Thymus (tissue), 11 donors: ENCODE data around the gene CCDC138. TPM values are rescaled to one million over a fixed set of nuclear protein-coding genes. Genes with fewer than 3 reads are reported as not detected.

Experiments used
- DNase-seq, 9 donors: peaks; one replicate each; pipeline ENCODE4 v3.0.0-alpha.2; 2013; ENCODE audit warnings: low spot score in 9 of 9, low read depth in 6 of 9, missing footprints in 1 of 9
- H3K27ac ChIP-seq, 2 donors: one replicate each; pipeline ENCODE4 v1.5.1; 2013; ENCODE audit warnings: control low read depth in 1 of 2, low read depth in 1 of 2, low read length in 1 of 2, mild to moderate bottlenecking in 1 of 2, moderate library complexity in 1 of 2
- H3K27me3 ChIP-seq, 2 donors: one replicate each; pipeline ENCODE4 v1.5.1; 2013; ENCODE audit warnings: low read length in 1 of 2; ENCODE audit not compliant: control insufficient read depth in 2 of 2, insufficient read depth in 1 of 2
- H3K36me3 ChIP-seq, 2 donors: one replicate each; pipeline ENCODE4 v1.5.1; 2013; ENCODE audit warnings: low read length in 1 of 2, mild to moderate bottlenecking in 1 of 2, moderate library complexity in 1 of 2; ENCODE audit not compliant: control insufficient read depth in 2 of 2, insufficient read depth in 2 of 2
- H3K4me1 ChIP-seq, 2 donors: one replicate each; pipeline ENCODE4 v1.5.1; 2013; ENCODE audit warnings: low read length in 2 of 2; ENCODE audit not compliant: control insufficient read depth in 2 of 2, insufficient read depth in 2 of 2
- H3K4me3 ChIP-seq, 2 donors: one replicate each; pipeline ENCODE4 v1.5.1; 2013; ENCODE audit warnings: low read length in 2 of 2, control low read depth in 1 of 2, mild to moderate bottlenecking in 1 of 2
- H3K9me3 ChIP-seq, 2 donors: one replicate each; pipeline ENCODE4 v1.5.1; 2013; ENCODE audit warnings: low read length in 1 of 2, mild to moderate bottlenecking in 1 of 2; ENCODE audit not compliant: control insufficient read depth in 2 of 2, insufficient read depth in 1 of 2
- WGBS: extraction: QIAGEN DNeasy Blood & Tissue Kit; methylation state at CpG from one replicate; pipeline ENCODE4 v1.1.7; 2013; 5-methylcytosine and 5-hydroxymethylcytosine counted together
- polyA plus RNA-seq: library from polyadenylated mRNA; stranded (reverse); fragments of 200-250 nt; gene quantifications from one replicate; pipeline ENCODE4 v1.2.3, GENCODE V29; 2013
- total RNA-seq: library from RNA; stranded (reverse); fragments of 120-200 nt; gene quantifications from one replicate; pipeline ENCODE4 v1.2.4, GENCODE V29; 2013
- donor health status: healthy.

Gene CCDC138
- total and polyA plus RNA-seq, 2 donors = 4.4 to 19.9 TPM

GRCh38 chr2:108917526-108917925, 131.0 kb downstream of the CCDC138 start:
- Histone ChIP-seq H3K4me1 (peaks cover 2 to 17% of the 10 kb centered on the region in 2 donors), H3K4me3 (no peak overlapping the region), H3K36me3 (no peaks in the 10 kb centered on the region), H3K27ac (no peak overlapping the region), H3K27me3 (peaks cover 0 to 2% of the 10 kb centered on the region in 2 donors), H3K9me3 (peaks cover 1 to 6% of the 10 kb centered on the region in 2 donors)
- DNase-seq = no peak
- WGBS = 95% methylated on average over 5 of the region's 5 CpGs

- no peaks in the 10 kb centered on the region for H3K36me3 ChIP-seq
- H3K27ac ChIP-seq = no peak overlapping the region
- peaks cover 2 to 17% of the 10 kb centered on the region in 2 donors for H3K4me1 ChIP-seq
- 98% methylated on average over 15 of the region's 15 CpGs for WGBS
- no peak for DNase-seq
- peaks cover 0 to 2% of the 10 kb centered on the region in 2 donors for H3K27me3 ChIP-seq
- peaks cover 1 to 6% of the 10 kb centered on the region in 2 donors for H3K9me3 ChIP-seq
- H3K4me3 ChIP-seq = no peak overlapping the region
These were observed 131.7 kb downstream of the CCDC138 start for GRCh38 chr2:108918156-108918874.

- Histone ChIP-seq H3K4me3 (no peak overlapping the region), H3K36me3 (no peaks in the 10 kb centered on the region), H3K9me3 (peaks cover 1 to 6% of the 10 kb centered on the region in 2 donors), H3K4me1 (peaks cover 2 to 17% of the 10 kb centered on the region in 2 donors), H3K27ac (no peak overlapping the region), H3K27me3 (peaks cover 0 to 2% of the 10 kb centered on the region in 2 donors)
- 98% methylated on average over 14 of the region's 14 CpGs for WGBS
- DNase-seq = no peak
These were observed 132.4 kb downstream of the CCDC138 start for GRCh38 chr2:108918941-108919341.

GRCh38 chr2:108919571-108920373, 133.2 kb downstream of the CCDC138 start:
- no peak overlapping the region for H3K27ac ChIP-seq
- H3K27me3 ChIP-seq = peaks cover 0 to 2% of the 10 kb centered on the region in 2 donors
- no peak for DNase-seq
- no peaks in the 10 kb centered on the region for H3K36me3 ChIP-seq
- peaks cover 1 to 6% of the 10 kb centered on the region in 2 donors for H3K9me3 ChIP-seq
- WGBS = 97% methylated on average over 19 of the region's 19 CpGs
- peaks cover 2 to 17% of the 10 kb centered on the region in 2 donors for H3K4me1 ChIP-seq
- no peak overlapping the region for H3K4me3 ChIP-seq

- Histone ChIP-seq H3K4me3 (no peak overlapping the region), H3K4me1 (peaks cover 2 to 19% of the 10 kb centered on the region in 2 donors), H3K9me3 (peaks cover 1 to 6% of the 10 kb centered on the region in 2 donors), H3K27me3 (peaks cover 0 to 2% of the 10 kb centered on the region in 2 donors), H3K36me3 (no peaks in the 10 kb centered on the region), H3K27ac (no peak overlapping the region)
- WGBS = 95% methylated on average over 7 of the region's 7 CpGs
- DNase-seq = no peak
These were observed 134.1 kb downstream of the CCDC138 start for GRCh38 chr2:108920686-108921085.

- WGBS = 93% methylated on average over 16 of the region's 16 CpGs
- no peak for DNase-seq
- Histone ChIP-seq H3K36me3 (no peaks in the 10 kb centered on the region), H3K27ac (no peak overlapping the region), H3K9me3 (peaks cover under 1 to 3% of the 10 kb centered on the region in 2 donors), H3K27me3 (peaks cover 0 to 2% of the 10 kb centered on the region in 2 donors), H3K4me3 (no peak overlapping the region), H3K4me1 (peaks cover 2 to 14% of the 10 kb centered on the region in 2 donors)
These were observed 134.8 kb downstream of the CCDC138 start for GRCh38 chr2:108921096-108922030.

GRCh38 chr2:108922141-108922915, 135.8 kb downstream of the CCDC138 start:
- no peak for DNase-seq
- no peak overlapping the region for H3K4me3 ChIP-seq
- peaks cover 0 to 11% of the 10 kb centered on the region in 2 donors for H3K4me1 ChIP-seq
- H3K36me3 ChIP-seq = no peaks in the 10 kb centered on the region
- no peaks in the 10 kb centered on the region for H3K9me3 ChIP-seq
- H3K27ac ChIP-seq = no peak overlapping the region
- no peaks in the 10 kb centered on the region for H3K27me3 ChIP-seq
- WGBS = 95% methylated on average over 11 of the region's 11 CpGs

- Histone ChIP-seq H3K4me1 (peaks cover 0 to 13% of the 10 kb centered on the region in 2 donors), H3K36me3 (no peaks in the 10 kb centered on the region), H3K27ac (no peak overlapping the region), H3K9me3 (no peaks in the 10 kb centered on the region), H3K4me3 (no peak overlapping the region), H3K27me3 (no peaks in the 10 kb centered on the region)
- WGBS = 89% methylated on average over 12 of the region's 12 CpGs
- no peak for DNase-seq
These were observed 136.6 kb downstream of the CCDC138 start for GRCh38 chr2:108923019-108923700.
